ENCODE data around the gene EFHD2.

Gene EFHD2

DNA sequence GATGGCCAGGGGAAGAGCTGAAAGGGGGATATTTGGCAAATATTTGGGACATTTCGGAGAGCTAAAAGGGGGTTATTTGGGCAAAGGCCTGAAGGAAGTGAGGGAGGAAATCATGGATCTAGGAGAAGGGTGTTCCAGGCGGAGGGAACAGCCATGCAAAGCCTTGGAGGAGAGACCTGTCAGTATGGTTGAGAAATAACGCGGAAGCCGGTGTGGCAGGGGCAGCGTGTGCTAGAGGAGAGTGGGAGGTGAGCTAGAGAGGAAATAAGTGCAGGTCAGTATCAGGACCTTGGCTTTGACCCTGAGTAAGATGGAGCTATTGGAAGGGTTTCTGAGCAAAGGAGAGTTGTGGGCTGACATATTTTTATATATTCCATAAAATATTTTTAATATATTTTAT lies 31.6 kb downstream of the EFHD2 start:
- peaks cover 14% of the 10 kb centered on the region for H3K4me1 Mint-ChIP-seq
- no peaks in the 10 kb centered on the region for H3K36me3 Mint-ChIP-seq (ENCODE audit: low read depth)
- H3K4me3 Mint-ChIP-seq, result no peak overlapping the region
- TF ChIP-seq CTCF (IDR thresholded peaks at IDR 0.05; ENCODE audit: unreplicated experiment in 3 of 3), result no peak
- peaks cover 16% of the 10 kb centered on the region for H3K27me3 Mint-ChIP-seq (ENCODE audit: low read depth)
- no peak overlapping the region for H3K27ac Mint-ChIP-seq
- no peaks in the 10 kb centered on the region for H3K9me3 Mint-ChIP-seq

- H3K27ac Mint-ChIP-seq, result no peak overlapping the region
- no peak overlapping the region for H3K4me3 Mint-ChIP-seq
- no peaks in the 10 kb centered on the region for H3K36me3 Mint-ChIP-seq (ENCODE audit: low read depth)
- H3K4me1 Mint-ChIP-seq, result peaks cover 14% of the 10 kb centered on the region
- no peak for TF ChIP-seq CTCF (IDR thresholded peaks at IDR 0.05; ENCODE audit: unreplicated experiment in 3 of 3)
- no peaks in the 10 kb centered on the region for H3K9me3 Mint-ChIP-seq
- peaks cover 12% of the 10 kb centered on the region for H3K27me3 Mint-ChIP-seq (ENCODE audit: low read depth)
These were observed 32.4 kb downstream of the EFHD2 start for GRCh38 chr1:15442119-15442518.

DNA sequence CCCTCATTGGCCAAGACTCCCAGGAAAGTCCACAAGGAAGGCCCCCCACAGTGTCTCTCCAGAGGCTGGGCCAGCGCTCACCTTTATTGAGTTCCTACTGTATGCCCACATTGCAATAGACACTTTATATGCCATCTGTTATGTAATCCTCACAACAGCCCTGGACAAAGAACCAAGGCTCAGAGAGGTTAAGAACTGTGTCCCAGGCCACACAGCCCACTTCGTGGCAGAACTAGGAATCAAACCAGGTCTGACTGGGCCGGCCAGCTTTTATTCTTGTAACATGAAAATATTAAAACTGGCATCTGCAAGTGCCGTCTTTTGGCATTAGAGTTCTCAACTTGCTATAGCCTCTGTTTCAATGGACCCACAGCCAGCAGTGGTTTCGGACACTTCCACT lies 33.1 kb downstream of the EFHD2 start:
- H3K27me3 Mint-ChIP-seq (ENCODE audit: low read depth), result peaks cover 8% of the 10 kb centered on the region
- no peak for TF ChIP-seq CTCF (IDR thresholded peaks at IDR 0.05; ENCODE audit: unreplicated experiment in 3 of 3)
- H3K9me3 Mint-ChIP-seq, result no peaks in the 10 kb centered on the region
- H3K4me3 Mint-ChIP-seq, result no peak overlapping the region
- H3K27ac Mint-ChIP-seq, result no peak overlapping the region
- peaks cover 14% of the 10 kb centered on the region for H3K4me1 Mint-ChIP-seq
- H3K36me3 Mint-ChIP-seq (ENCODE audit: low read depth), result no peaks in the 10 kb centered on the region

- Mint-ChIP-seq H3K27ac (no peak overlapping the region), H3K36me3 (ENCODE audit: low read depth) (no peaks in the 10 kb centered on the region), H3K4me1 (peaks cover 14% of the 10 kb centered on the region), H3K9me3 (no peaks in the 10 kb centered on the region), H3K27me3 (ENCODE audit: low read depth) (peaks cover 8% of the 10 kb centered on the region), H3K4me3 (no peak overlapping the region)
- TF ChIP-seq CTCF (IDR thresholded peaks at IDR 0.05; ENCODE audit: unreplicated experiment in 3 of 3), result no peak
These were observed 33.6 kb downstream of the EFHD2 start for GRCh38 chr1:15443281-15443680.

- H3K4me1 Mint-ChIP-seq, result peaks cover 14% of the 10 kb centered on the region
- no peaks in the 10 kb centered on the region for H3K36me3 Mint-ChIP-seq (ENCODE audit: low read depth)
- H3K9me3 Mint-ChIP-seq, result peaks cover 4% of the 10 kb centered on the region
- no peak overlapping the region for H3K27ac Mint-ChIP-seq
- no peak for TF ChIP-seq CTCF (IDR thresholded peaks at IDR 0.05; ENCODE audit: unreplicated experiment in 3 of 3)
- peaks cover 8% of the 10 kb centered on the region for H3K27me3 Mint-ChIP-seq (ENCODE audit: low read depth)
- no peak overlapping the region for H3K4me3 Mint-ChIP-seq
These were observed 35.0 kb downstream of the EFHD2 start for GRCh38 chr1:15444468-15445389.

Data from nephron (organoid).